Inflammatory macrophage (primary cell): ENCODE results near the gene ZFP64.
"Not testable (repeated sequence)": the region's sequence is repeated elsewhere in the genome, so short reads cannot be mapped to it uniquely, and the experiment has no call there.

ENCODE experiments used
- DNase-seq, 2 donors: peaks; one replicate each; pipeline ENCODE4 v3.0.0-alpha.2; 2020 to 2022

The ZFP64 gene

GRCh38 chr20:52201395-52201794 lies 9.8 kb upstream of the ZFP64 start:
- no peak for DNase-seq

- DNase-seq: no peak
These were observed 9.3 kb upstream of the ZFP64 start for GRCh38 chr20:52200870-52201269.

- DNase-seq: no peak
These were observed 5.3 kb upstream of the ZFP64 start for GRCh38 chr20:52196845-52197244.

GRCh38 chr20:52193886-52194545 lies 2.4 kb upstream of the ZFP64 start:
- DNase-seq: no peak

- DNase-seq: no peak
These were observed 1.6 kb upstream of the ZFP64 start for GRCh38 chr20:52193133-52193532.

- not testable (repeated sequence) for DNase-seq
These were observed 1.1 kb upstream of the ZFP64 start for GRCh38 chr20:52192719-52193007.

- peak; percentile 34 to 52 for DNase-seq
These were observed 538 bp upstream of the ZFP64 start for GRCh38 chr20:52191916-52192718.

GRCh38 chr20:52190437-52191131 lies 995 bp downstream of the ZFP64 start:
- DNase-seq: peak in 1 of 2 donors; percentile 24

- no peak for DNase-seq
These were observed 9.8 kb downstream of the ZFP64 start for GRCh38 chr20:52181766-52182165.

GRCh38 chr20:52180180-52180840 lies 11.3 kb downstream of the ZFP64 start:
- no peak for DNase-seq

- DNase-seq: no peak
These were observed 12.0 kb downstream of the ZFP64 start for GRCh38 chr20:52179331-52180179.

GRCh38 chr20:52178691-52179090 lies 12.9 kb downstream of the ZFP64 start:
- DNase-seq: no peak

- no peak for DNase-seq
These were observed 15.7 kb downstream of the ZFP64 start for GRCh38 chr20:52175840-52176239.

GRCh38 chr20:52172392-52173047 lies 19.1 kb downstream of the ZFP64 start:
- DNase-seq: peak in 1 of 2 donors; percentile 7

GRCh38 chr20:52171025-52171424 lies 20.6 kb downstream of the ZFP64 start:
- no peak for DNase-seq

GRCh38 chr20:52168116-52168515 lies 23.5 kb downstream of the ZFP64 start:
- DNase-seq: no peak

- no peak for DNase-seq
These were observed 24.2 kb downstream of the ZFP64 start for GRCh38 chr20:52167232-52167840.

GRCh38 chr20:52166150-52166549 lies 25.4 kb downstream of the ZFP64 start:
- no peak for DNase-seq

- no peak for DNase-seq
These were observed 30.9 kb downstream of the ZFP64 start for GRCh38 chr20:52160621-52161204.

- no peak for DNase-seq
These were observed 31.5 kb downstream of the ZFP64 start for GRCh38 chr20:52160049-52160570.

GRCh38 chr20:52154575-52154974 lies 37.0 kb downstream of the ZFP64 start:
- DNase-seq: no peak
